Neural progenitor cell (in vitro differentiated cells): ENCODE results near the gene MARCHF2. TPM values are rescaled to one million over a fixed set of nuclear protein-coding genes. Genes with fewer than 3 reads are reported as not detected.
A peak's percentile ranks its signal among the peaks of the same experiment; 100 is the strongest.

ENCODE experiments used
- DNase-seq: peaks from one replicate; pipeline ENCODE4 v3.0.0-alpha.2; 2016; ENCODE audit warnings: low spot score
- H2AFZ ChIP-seq: fragments of 200-600 bp; sonication (generic); replicated peaks from 2 replicates; pipeline ENCODE4 v1.6.1; 2016; ENCODE audit warnings: antibody characterized with exemption
- H3F3A ChIP-seq: fragments of 200-600 bp; sonication (generic); 2 replicates; pipeline ENCODE4 v1.6.1; 2016; ENCODE audit warnings: antibody characterized with exemption, low read depth
- H3K27ac ChIP-seq: fragments of 200-600 bp; sonication (generic); 2 replicates; pipeline ENCODE4 v1.5.1; 2016; ENCODE audit warnings: mild to moderate bottlenecking
- H3K27me3 ChIP-seq: fragments of 200-600 bp; sonication (generic); 2 replicates; pipeline ENCODE4 v1.6.1; 2016; ENCODE audit warnings: mild to moderate bottlenecking, moderate library complexity
- H3K36me3 ChIP-seq: fragments of 200-600 bp; sonication (generic); 2 replicates; pipeline ENCODE4 v1.5.1; 2016
- H3K4me1 ChIP-seq: fragments of 200-600 bp; sonication (generic); 2 replicates; pipeline ENCODE4 v1.6.1; 2016; ENCODE audit warnings: mixed run types
- H3K4me2 ChIP-seq: fragments of 200-600 bp; sonication (generic); 2 replicates; pipeline ENCODE4 v1.6.1; 2016
- H3K4me3 ChIP-seq: fragments of 200-600 bp; sonication (generic); 2 replicates; pipeline ENCODE4 v1.5.1; 2016
- H3K79me2 ChIP-seq: fragments of 200-600 bp; sonication (generic); 2 replicates; pipeline ENCODE4 v1.6.1; 2016; ENCODE audit warnings: low read depth
- H3K9ac ChIP-seq: fragments of 200-600 bp; sonication (generic); 2 replicates; pipeline ENCODE4 v1.6.1; 2016
- H3K9me3 ChIP-seq: fragments of 200-600 bp; sonication (generic); 2 replicates; pipeline ENCODE4 v1.5.1; 2016; ENCODE audit warnings: low read depth
- H4K20me1 ChIP-seq: fragments of 200-600 bp; sonication (generic); 2 replicates; pipeline ENCODE4 v1.6.1; 2016; ENCODE audit warnings: low read depth
- H3K27ac Mint-ChIP-seq: 3 replicates; pipeline ENCODE4 v1.8.0; 2021; ENCODE audit warnings: mixed read lengths
- H3K27me3 Mint-ChIP-seq: 2 replicates; pipeline ENCODE4 v1.8.0; 2022; ENCODE audit warnings: low read depth, mild to moderate bottlenecking, inconsistent platforms, moderate library complexity, mixed read lengths; ENCODE audit not compliant: insufficient read depth
- H3K36me3 Mint-ChIP-seq: 3 replicates; pipeline ENCODE4 v1.8.0; 2021; ENCODE audit warnings: mixed read lengths
- H3K4me1 Mint-ChIP-seq: 3 replicates; pipeline ENCODE4 v1.8.0; 2021; ENCODE audit warnings: mixed read lengths
- H3K4me3 Mint-ChIP-seq: 3 replicates; pipeline ENCODE4 v1.8.0; 2021; ENCODE audit warnings: mild to moderate bottlenecking, moderate library complexity, mixed read lengths
- H3K9me3 Mint-ChIP-seq: 3 replicates; pipeline ENCODE4 v1.8.0; 2020; ENCODE audit warnings: mixed read lengths
- EZH2 ChIP-seq: fragments of 200-600 bp; sonication (generic); IDR thresholded peaks from 2 replicates; pipeline ENCODE4 v1.6.1; 2017; ENCODE audit warnings: antibody characterized with exemption, mild to moderate bottlenecking, moderate library complexity
- EZH2phosphoT487 ChIP-seq: fragments of 200-600 bp; sonication (generic); IDR thresholded peaks from 2 replicates; pipeline ENCODE4 v1.6.1; 2017; ENCODE audit warnings: antibody characterized with exemption
- total RNA-seq: library from RNA; depleted of rRNA; stranded (reverse); fragments of >200 nt; gene quantifications from 2 replicates; pipeline ENCODE4 v1.2.3, GENCODE V29; 2015; ENCODE audit warnings: low replicate concordance
- TF ChIP-seq, protein P1 (sequence below): fragments of 200-600 bp; sonication (generic); IDR thresholded peaks from 2 replicates; pipeline ENCODE4 v1.5.1; 2017; ENCODE audit warnings: antibody characterized with exemption, mild to moderate bottlenecking

MARCHF2 gene
- total RNA-seq, 1 donor from 2014 or later = 27.0 TPM

DNA sequence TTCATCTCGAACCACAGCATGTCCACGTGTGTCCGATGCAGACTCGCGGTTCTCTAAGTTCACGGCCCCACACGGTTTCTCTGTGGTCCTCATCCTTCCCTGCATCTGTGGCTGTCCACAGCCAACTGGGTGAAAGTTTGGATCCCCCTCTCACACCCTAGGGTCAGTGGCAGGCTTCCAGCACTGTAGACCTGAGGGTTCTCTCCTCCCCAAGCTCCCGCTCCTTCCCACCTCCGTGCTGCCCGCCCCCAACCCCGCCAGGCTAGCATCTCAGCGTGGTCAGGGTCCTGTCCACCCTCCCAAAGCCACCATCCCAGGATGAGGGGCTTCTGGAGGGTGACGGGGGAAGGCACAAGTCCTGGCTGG lies 46.2 kb upstream of the MARCHF2 start:
- Histone ChIP-seq H3F3A (peaks cover 20% of the 10 kb centered on the region), H3K4me2 (peak overlapping the region; percentile 51), H3K79me2 (no peaks in the 10 kb centered on the region), H3K4me3 (peak overlapping the region; percentile 10), H3K27ac (no peak overlapping the region), H3K9me3 (no peaks in the 10 kb centered on the region), H4K20me1 (no peaks in the 10 kb centered on the region), H3K4me1 (peaks cover 10% of the 10 kb centered on the region), H3K9ac (no peak overlapping the region), H3K36me3 (no peaks in the 10 kb centered on the region), H3K27me3 (peaks cover 55% of the 10 kb centered on the region), H2AFZ (peak overlapping the region; percentile 15)
- Mint-ChIP-seq H3K4me3 (no peak overlapping the region), H3K27ac (no peak overlapping the region), H3K36me3 (no peaks in the 10 kb centered on the region), H3K27me3 (peaks cover 37% of the 10 kb centered on the region), H3K4me1 (peaks cover 26% of the 10 kb centered on the region), H3K9me3 (no peaks in the 10 kb centered on the region)
- TF ChIP-seq EZH2 = no peak
- TF ChIP-seq, protein P1, sequence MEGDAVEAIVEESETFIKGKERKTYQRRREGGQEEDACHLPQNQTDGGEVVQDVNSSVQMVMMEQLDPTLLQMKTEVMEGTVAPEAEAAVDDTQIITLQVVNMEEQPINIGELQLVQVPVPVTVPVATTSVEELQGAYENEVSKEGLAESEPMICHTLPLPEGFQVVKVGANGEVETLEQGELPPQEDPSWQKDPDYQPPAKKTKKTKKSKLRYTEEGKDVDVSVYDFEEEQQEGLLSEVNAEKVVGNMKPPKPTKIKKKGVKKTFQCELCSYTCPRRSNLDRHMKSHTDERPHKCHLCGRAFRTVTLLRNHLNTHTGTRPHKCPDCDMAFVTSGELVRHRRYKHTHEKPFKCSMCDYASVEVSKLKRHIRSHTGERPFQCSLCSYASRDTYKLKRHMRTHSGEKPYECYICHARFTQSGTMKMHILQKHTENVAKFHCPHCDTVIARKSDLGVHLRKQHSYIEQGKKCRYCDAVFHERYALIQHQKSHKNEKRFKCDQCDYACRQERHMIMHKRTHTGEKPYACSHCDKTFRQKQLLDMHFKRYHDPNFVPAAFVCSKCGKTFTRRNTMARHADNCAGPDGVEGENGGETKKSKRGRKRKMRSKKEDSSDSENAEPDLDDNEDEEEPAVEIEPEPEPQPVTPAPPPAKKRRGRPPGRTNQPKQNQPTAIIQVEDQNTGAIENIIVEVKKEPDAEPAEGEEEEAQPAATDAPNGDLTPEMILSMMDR = no peak
- no peak for TF ChIP-seq EZH2phosphoT487
- DNase-seq = no peak

DNA sequence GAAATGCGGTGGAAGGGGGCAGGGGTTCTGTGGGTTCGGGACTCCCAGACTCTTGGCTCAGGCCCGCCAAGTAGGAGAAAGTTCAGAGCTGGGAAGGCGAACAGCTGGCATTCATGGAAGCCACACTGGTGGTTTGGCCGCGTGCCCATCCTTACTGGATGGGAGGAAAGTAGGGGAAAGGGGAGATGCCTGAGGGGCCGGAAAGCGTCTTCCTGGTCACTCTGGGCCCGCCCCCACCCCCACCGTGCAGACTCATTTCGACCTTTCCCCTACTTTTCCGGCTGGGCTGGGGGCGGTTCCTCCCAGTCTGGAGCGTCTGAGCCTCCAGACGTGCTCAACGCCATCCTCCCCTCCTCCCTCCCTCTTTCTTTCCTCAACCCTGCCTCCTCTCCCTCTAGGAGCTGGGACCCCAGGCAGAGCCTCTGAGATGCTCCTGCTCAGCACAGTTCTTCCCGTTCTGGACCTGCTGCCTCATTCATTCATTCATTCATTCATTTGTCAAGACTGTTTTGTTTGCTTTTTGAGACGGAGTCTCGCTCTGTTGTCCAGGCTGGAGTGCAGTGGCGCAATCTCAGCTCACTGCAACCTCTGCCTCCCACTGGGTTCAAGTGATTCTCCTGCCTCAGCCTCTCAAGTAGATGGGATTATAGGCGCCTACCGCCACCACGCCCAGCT lies 45.6 kb upstream of the MARCHF2 start:
- H3K4me1 Mint-ChIP-seq = peaks cover 26% of the 10 kb centered on the region
- Histone ChIP-seq H3K27me3 (peaks cover 49% of the 10 kb centered on the region), H3F3A (peaks cover 20% of the 10 kb centered on the region), H3K9me3 (no peaks in the 10 kb centered on the region), H3K4me3 (peak overlapping the region; percentile 10), H2AFZ (peak overlapping the region; percentile 15), H3K27ac (no peak overlapping the region), H3K79me2 (no peaks in the 10 kb centered on the region), H3K4me2 (peak overlapping the region; percentile 51), H3K36me3 (no peaks in the 10 kb centered on the region), H3K9ac (no peak overlapping the region), H3K4me1 (peaks cover 10% of the 10 kb centered on the region), H4K20me1 (no peaks in the 10 kb centered on the region)
- peaks cover 34% of the 10 kb centered on the region for H3K27me3 Mint-ChIP-seq
- no peaks in the 10 kb centered on the region for H3K36me3 Mint-ChIP-seq
- H3K9me3 Mint-ChIP-seq = no peaks in the 10 kb centered on the region
- no peak overlapping the region for H3K27ac Mint-ChIP-seq
- peak; percentile 68 for DNase-seq
- TF ChIP-seq, protein P1 = no peak
- TF ChIP-seq EZH2 (no peak), EZH2phosphoT487 (no peak)
- peak overlapping the region; percentile 49 for H3K4me3 Mint-ChIP-seq

DNA sequence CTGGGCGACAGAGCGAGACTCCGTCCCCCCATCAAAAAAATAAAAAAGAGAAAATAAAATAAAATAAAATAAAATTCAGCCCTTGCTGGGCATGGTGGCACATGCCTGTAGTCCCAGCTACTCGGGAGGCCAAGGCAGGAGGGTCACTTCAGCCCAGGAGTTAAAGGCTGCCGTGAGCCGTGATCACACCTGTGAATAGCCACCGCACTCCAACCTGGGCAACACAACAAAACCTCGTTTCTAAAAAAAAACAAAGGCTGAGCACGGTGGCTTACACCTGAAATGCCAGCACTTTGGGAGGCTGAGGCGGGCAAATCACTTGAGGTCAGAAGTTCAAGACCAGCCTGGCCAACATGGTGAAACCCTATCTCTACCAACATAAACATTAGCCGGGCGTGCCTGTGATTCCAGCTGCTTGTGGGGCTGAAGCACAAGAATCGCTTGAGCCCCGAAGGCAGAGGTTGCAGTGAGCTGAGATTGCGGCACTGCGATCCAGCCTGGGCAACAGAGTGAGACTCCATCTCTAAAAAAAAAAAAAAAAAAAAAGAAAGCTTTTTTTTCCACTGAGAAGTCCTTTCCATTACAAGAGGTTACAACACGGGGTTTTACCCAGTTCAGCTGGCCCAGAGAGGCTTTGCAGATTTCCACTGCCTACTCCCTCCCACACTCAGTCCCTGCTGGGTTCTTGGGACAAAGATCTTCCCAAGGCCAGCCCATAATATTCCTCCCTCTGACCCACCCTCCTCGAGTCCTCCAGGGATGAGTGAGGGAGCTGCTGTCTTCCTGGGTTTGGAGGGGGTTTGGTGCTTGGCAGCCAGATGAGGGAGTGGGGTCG lies 42.7 kb upstream of the MARCHF2 start:
- Histone ChIP-seq H3K4me3 (no peak overlapping the region), H3K36me3 (no peaks in the 10 kb centered on the region), H3K27ac (no peak overlapping the region), H2AFZ (no peak overlapping the region), H3F3A (no peaks in the 10 kb centered on the region), H3K9me3 (no peaks in the 10 kb centered on the region), H3K27me3 (peaks cover 20% of the 10 kb centered on the region), H3K4me1 (peaks cover 10% of the 10 kb centered on the region), H4K20me1 (no peaks in the 10 kb centered on the region), H3K4me2 (no peak overlapping the region), H3K9ac (no peak overlapping the region), H3K79me2 (no peaks in the 10 kb centered on the region)
- H3K36me3 Mint-ChIP-seq = peaks cover 2% of the 10 kb centered on the region
- TF ChIP-seq EZH2 (no peak), EZH2phosphoT487 (no peak)
- TF ChIP-seq, protein P1 = no peak
- peaks cover 16% of the 10 kb centered on the region for H3K4me1 Mint-ChIP-seq
- H3K27me3 Mint-ChIP-seq = peaks cover 19% of the 10 kb centered on the region
- no peak overlapping the region for H3K27ac Mint-ChIP-seq
- H3K9me3 Mint-ChIP-seq = no peaks in the 10 kb centered on the region
- DNase-seq = no peak
- H3K4me3 Mint-ChIP-seq = no peak overlapping the region
